Measurements from ENCODE around the gene TMEM143. TPM values are rescaled to one million over a fixed set of nuclear protein-coding genes. Genes with fewer than 3 reads are reported as not detected.

TMEM143 gene
- total and polyA plus RNA-seq, 10 of the 15 experiments (the other 5 are each of a cell fraction or from before 2014, with no cell fraction given): 1.5 to 19.5 (median 10.1) TPM

DNA sequence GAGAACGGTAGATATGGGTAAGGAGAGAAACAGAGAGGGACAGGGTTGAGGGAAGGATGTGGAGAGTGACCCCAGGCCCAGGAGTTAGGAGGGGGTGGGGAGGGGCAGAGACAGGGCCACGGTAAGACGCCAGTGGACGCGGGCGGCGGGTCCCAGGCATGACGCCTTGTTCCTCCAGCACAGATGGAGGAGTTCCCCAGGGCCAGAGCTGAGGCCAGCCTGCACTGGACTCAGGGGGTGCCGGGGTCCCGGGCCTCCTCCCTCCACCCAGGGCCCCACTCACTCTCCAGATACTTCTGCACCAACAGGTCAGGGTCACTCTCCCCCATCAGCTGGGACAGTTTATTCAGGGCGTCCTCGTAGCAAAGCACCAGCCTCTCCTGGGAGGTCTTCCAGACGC, 60.4 kb downstream of the TMEM143 start (continued):
- TF ChIP-seq CEBPB (IDR thresholded peaks at IDR 0.05; ENCODE audit: borderline replicate concordance in 1 of 2, low read depth in 2 of 2, low read length in 2 of 2): no peak
- no peak for TF ChIP-seq BRCA1 (IDR thresholded peaks at IDR 0.05; ENCODE audit: low read depth, low read length)
- TF ChIP-seq YBX1 (IDR thresholded peaks at IDR 0.05): no peak
- TF ChIP-seq TBL1XR1 (IDR thresholded peaks at IDR 0.05; ENCODE audit: low read depth, low read length): no peak

DNA sequence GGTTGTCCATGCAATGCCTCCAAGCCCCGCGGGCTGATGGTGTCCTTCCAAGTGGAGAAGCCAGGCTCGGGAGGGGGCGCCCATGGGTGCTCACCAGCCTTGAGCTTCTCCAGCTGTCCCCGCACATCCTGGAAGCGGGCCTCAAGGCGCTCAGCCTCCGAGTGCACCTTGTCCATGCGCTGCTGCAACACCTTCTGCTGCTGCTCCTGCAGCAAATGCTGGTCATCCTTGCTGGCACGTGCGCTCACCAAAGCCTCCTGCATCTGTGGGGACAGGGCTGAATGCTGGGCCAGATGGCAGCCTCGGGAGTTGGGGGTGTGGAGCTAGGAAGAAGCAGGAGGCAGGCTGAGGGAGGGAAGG, 61.2 kb downstream of the TMEM143 start:
- no peaks in the 10 kb centered on the region for H3K36me3 ChIP-seq (ENCODE audit: control insufficient read depth in 2 of 2, insufficient read depth in 2 of 2, low read length in 1 of 2)
- POLR2A ChIA-PET: no interaction called here
- no TSS peak for BruUV-seq (replicated peaks)
- RAD21 ChIA-PET (ENCODE audit: unreplicated experiment): no interaction called here
- no peak overlapping the region for H3K4me2 ChIP-seq (ENCODE audit: control insufficient read depth, insufficient read depth)
- no peaks in the 10 kb centered on the region for H3K79me2 ChIP-seq (ENCODE audit: control insufficient read depth, insufficient read depth, low read length)
- H3K27me3 ChIP-seq (replicated peaks in 1 of 2; ENCODE audit: control insufficient read depth in 2 of 2, insufficient read depth in 2 of 2, low read length in 1 of 2): no peaks in the 10 kb centered on the region; a peak in 1 of 4 replicates
- DNase-seq (ENCODE audit: low read depth, low spot score) (no peak), FAIRE-seq (no peak), ATAC-seq (no peak)
- no peak for TF ChIP-seq SMC3 (IDR thresholded peaks at IDR 0.05; ENCODE audit: borderline replicate concordance, low read length)
- TF ChIP-seq, protein P1, sequence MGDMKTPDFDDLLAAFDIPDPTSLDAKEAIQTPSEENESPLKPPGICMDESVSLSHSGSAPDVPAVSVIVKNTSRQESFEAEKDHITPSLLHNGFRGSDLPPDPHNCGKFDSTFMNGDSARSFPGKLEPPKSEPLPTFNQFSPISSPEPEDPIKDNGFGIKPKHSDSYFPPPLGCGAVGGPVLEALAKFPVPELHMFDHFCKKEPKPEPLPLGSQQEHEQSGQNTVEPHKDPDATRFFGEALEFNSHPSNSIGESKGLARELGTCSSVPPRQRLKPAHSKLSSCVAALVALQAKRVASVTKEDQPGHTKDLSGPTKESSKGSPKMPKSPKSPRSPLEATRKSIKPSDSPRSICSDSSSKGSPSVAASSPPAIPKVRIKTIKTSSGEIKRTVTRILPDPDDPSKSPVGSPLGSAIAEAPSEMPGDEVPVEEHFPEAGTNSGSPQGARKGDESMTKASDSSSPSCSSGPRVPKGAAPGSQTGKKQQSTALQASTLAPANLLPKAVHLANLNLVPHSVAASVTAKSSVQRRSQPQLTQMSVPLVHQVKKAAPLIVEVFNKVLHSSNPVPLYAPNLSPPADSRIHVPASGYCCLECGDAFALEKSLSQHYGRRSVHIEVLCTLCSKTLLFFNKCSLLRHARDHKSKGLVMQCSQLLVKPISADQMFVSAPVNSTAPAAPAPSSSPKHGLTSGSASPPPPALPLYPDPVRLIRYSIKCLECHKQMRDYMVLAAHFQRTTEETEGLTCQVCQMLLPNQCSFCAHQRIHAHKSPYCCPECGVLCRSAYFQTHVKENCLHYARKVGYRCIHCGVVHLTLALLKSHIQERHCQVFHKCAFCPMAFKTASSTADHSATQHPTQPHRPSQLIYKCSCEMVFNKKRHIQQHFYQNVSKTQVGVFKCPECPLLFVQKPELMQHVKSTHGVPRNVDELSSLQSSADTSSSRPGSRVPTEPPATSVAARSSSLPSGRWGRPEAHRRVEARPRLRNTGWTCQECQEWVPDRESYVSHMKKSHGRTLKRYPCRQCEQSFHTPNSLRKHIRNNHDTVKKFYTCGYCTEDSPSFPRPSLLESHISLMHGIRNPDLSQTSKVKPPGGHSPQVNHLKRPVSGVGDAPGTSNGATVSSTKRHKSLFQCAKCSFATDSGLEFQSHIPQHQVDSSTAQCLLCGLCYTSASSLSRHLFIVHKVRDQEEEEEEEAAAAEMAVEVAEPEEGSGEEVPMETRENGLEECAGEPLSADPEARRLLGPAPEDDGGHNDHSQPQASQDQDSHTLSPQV (IDR thresholded peaks at IDR 0.05): no peak
- no peak for TF ChIP-seq NFIC (IDR thresholded peaks at IDR 0.05; ENCODE audit: low read depth, low read length)
- H3K4me1 ChIP-seq (ENCODE audit: control insufficient read depth, insufficient read depth, low read length): no peaks in the 10 kb centered on the region
- no peaks in the 10 kb centered on the region for H3K9me3 ChIP-seq (replicated peaks; ENCODE audit: control insufficient read depth, insufficient read depth, low read length)
- H3K27ac ChIP-seq (ENCODE audit: control insufficient read depth, insufficient read depth): no peak overlapping the region
- no peak overlapping the region for H3K9ac ChIP-seq (ENCODE audit: control insufficient read depth, insufficient read depth, low read length)
- intact Hi-C loops (cut with micrococcal nuclease; ENCODE audit: unreplicated experiment) (no loop called here), in situ Hi-C loops (cut with MboI) (no loop called here)
- SMC1A ChIA-PET (ENCODE audit: uncharacterized antibody, unreplicated experiment): no interaction called here
- CTCF ChIA-PET: no interaction called here
- no peak overlapping the region for H3K4me3 ChIP-seq
- 58% methylated on average over 12 of the region's 12 CpGs for WGBS (ENCODE audit: insufficient coverage, insufficient replicate concordance, low lambda C conversion rate, missing lambda C conversion rate)
- no peak overlapping the region for H2AFZ ChIP-seq (ENCODE audit: control insufficient read depth, low read depth, low read length)
- no peaks in the 10 kb centered on the region for H4K20me1 ChIP-seq (ENCODE audit: control insufficient read depth, insufficient read depth)

Data from GM12878 (cell line).